Measurements from ENCODE around the gene MLLT1. TPM values are rescaled to one million over a fixed set of nuclear protein-coding genes. Genes with fewer than 3 reads are reported as not detected.

MLLT1 gene
- total and polyA plus RNA-seq, 10 of the 15 experiments (the other 5 are each of a cell fraction or from before 2014, with no cell fraction given) = 0.16 to 61.1 (median 8.5) TPM

DNA sequence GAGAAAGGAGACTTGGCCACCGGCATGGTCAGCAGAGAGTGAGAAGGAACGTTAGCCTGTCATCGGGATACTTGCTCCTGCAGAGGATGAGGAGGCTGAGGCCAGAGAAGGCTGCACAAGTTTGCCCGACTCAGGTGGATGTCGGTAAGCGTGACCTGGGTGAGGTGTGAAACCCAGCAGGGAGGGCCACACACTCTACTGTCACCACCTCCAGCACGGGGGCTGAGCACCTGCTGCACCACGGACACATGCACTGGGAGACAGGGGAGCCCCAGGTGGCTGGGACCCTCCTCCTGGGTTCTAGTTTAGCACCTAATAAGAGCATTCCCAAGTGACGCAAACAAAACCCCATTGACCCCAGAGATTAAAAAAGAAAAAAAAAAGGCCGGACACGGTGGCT is 17.3 kb downstream of the MLLT1 start:
- no peak overlapping the region for H3K4me2 ChIP-seq (ENCODE audit: control insufficient read depth, insufficient read depth)
- intact Hi-C loops (cut with micrococcal nuclease; ENCODE audit: unreplicated experiment) (no loop called here), in situ Hi-C loops (cut with MboI) (no loop called here)
- H3K4me1 ChIP-seq (ENCODE audit: control insufficient read depth, insufficient read depth, low read length) = peaks cover 14% of the 10 kb centered on the region
- SMC1A ChIA-PET (ENCODE audit: uncharacterized antibody, unreplicated experiment) = no interaction called here
- RAD21 ChIA-PET (ENCODE audit: unreplicated experiment) = no interaction called here
- TF ChIP-seq NFYB (IDR thresholded peaks at IDR 0.05; ENCODE audit: insufficient read depth, low read depth, low read length) (no peak), SUPT20H (IDR thresholded peaks at IDR 0.05; ENCODE audit: borderline replicate concordance, control insufficient read depth, low read depth, low read length) (no peak), ZNF592 (IDR thresholded peaks at IDR 0.05) (no peak)
- H3K9ac ChIP-seq (ENCODE audit: control insufficient read depth, insufficient read depth, low read length) = no peak overlapping the region
- DNase-seq (ENCODE audit: low read depth, low spot score) = no peak
- ATAC-seq = no peak
- no peak for FAIRE-seq
- H3K9me3 ChIP-seq (replicated peaks; ENCODE audit: control insufficient read depth, insufficient read depth, low read length) = peaks cover 2% of the 10 kb centered on the region; the same call in 1 of the 3 replicates
- POLR2A ChIA-PET = no interaction called here
- peaks cover 2% of the 10 kb centered on the region for H3K79me2 ChIP-seq (ENCODE audit: control insufficient read depth, insufficient read depth, low read length)
- no peak overlapping the region for H3K27ac ChIP-seq (ENCODE audit: control insufficient read depth, insufficient read depth)
- no peaks in the 10 kb centered on the region; a peak in 1 of 4 replicates for H3K27me3 ChIP-seq (replicated peaks in 1 of 2; ENCODE audit: control insufficient read depth in 2 of 2, insufficient read depth in 2 of 2, low read length in 1 of 2)
- CTCF ChIA-PET = no interaction called here
- H4K20me1 ChIP-seq (ENCODE audit: control insufficient read depth, insufficient read depth) = peaks cover 2% of the 10 kb centered on the region; the same call in 1 of the 2 replicates
- H3K36me3 ChIP-seq (ENCODE audit: control insufficient read depth in 2 of 2, insufficient read depth in 2 of 2, low read length in 1 of 2) = peaks cover 17 to 37% of the 10 kb centered on the region in 2 experiments
- H2AFZ ChIP-seq (ENCODE audit: control insufficient read depth, low read depth, low read length) = no peak overlapping the region
- BruUV-seq (replicated peaks) = no TSS peak
- H3K4me3 ChIP-seq = no peak overlapping the region
- 95% methylated on average over 11 of the region's 11 CpGs for WGBS (ENCODE audit: insufficient coverage, insufficient replicate concordance, low lambda C conversion rate, missing lambda C conversion rate)
